Prostate gland (tissue), 2 donors: ENCODE data around the gene OR56A5. TPM values are rescaled to one million over a fixed set of nuclear protein-coding genes. Genes with fewer than 3 reads are reported as not detected.
"Not testable (repeated sequence)": the region's sequence is repeated elsewhere in the genome, so short reads cannot be mapped to it uniquely, and the experiment has no call there.

ENCODE experiments used
- DNase-seq: peaks from one replicate; pipeline ENCODE4 v3.0.0-alpha.2; 2019; ENCODE audit warnings: low spot score
- H3K27ac ChIP-seq, 2 donors: fragments of 200-600 bp; sonication (generic); 2 replicates each; pipeline ENCODE4 v1.5.1; 2017 to 2019
- H3K27me3 ChIP-seq: fragments of 200-600 bp; sonication (generic); replicated peaks from 2 replicates; pipeline ENCODE4 v1.5.1; 2019; ENCODE audit not compliant: insufficient read depth
- H3K36me3 ChIP-seq, 2 donors: fragments of 200-600 bp; sonication (generic); 1 replicate in 1 of 2; 2 replicates in 1 of 2; pipeline versions ENCODE4 v1.5.1 to v1.8.1; 2017 to 2019
- H3K4me1 ChIP-seq: fragments of 200-600 bp; sonication (generic); replicated peaks from 2 replicates; pipeline ENCODE4 v1.5.1; 2019
- H3K4me3 ChIP-seq, 2 donors: fragments of 200-600 bp; sonication (generic); 2 replicates each; pipeline ENCODE4 v1.5.1; 2017 to 2019
- H3K9me3 ChIP-seq: fragments of 200-600 bp; sonication (generic); 2 replicates; pipeline ENCODE4 v1.5.1; 2017
- CTCF ChIP-seq, 4 experiments: fragments of 200-600 bp in 2 of 4; fragments of 450-650 bp in 2 of 4; sonication (generic) in 2 of 4; IDR thresholded peaks; 1 replicate in 3 of 4; 2 replicates in 1 of 4; pipeline ENCODE4 v1.5.1; 2016 to 2019; ENCODE audit warnings: antibody characterized with exemption in 4 of 4, mild to moderate bottlenecking in 2 of 4, moderate library complexity in 2 of 4
- POLR2A ChIP-seq: fragments of 450-650 bp; IDR thresholded peaks from one replicate; pipeline ENCODE4 v1.6.1; 2016; ENCODE audit warnings: antibody characterized with exemption, mild to moderate bottlenecking
- POLR2AphosphoS5 ChIP-seq: sonication (generic); formaldehyde crosslinking; IDR thresholded peaks from one replicate; pipeline ENCODE4 v1.6.1; 2017; ENCODE audit warnings: antibody characterized with exemption
- WGBS: methylation state at CpG from one replicate; pipeline ENCODE4 v1.1.5; 2018; 5-methylcytosine and 5-hydroxymethylcytosine counted together
- intact Hi-C: fragments of 100-400 bp; cut with DNase I; formaldehyde crosslinking; loops from one replicate; pipeline ENCODE4 v1.14.2; 2022
- total RNA-seq, 2 donors: library from RNA; depleted of rRNA; stranded (reverse); fragments of >200 nt; gene quantifications; one replicate each; pipeline ENCODE4 v1.1.0, GENCODE V29; 2016

Gene OR56A5
- total RNA-seq, 2 donors from 2014 or later: not detected

DNA sequence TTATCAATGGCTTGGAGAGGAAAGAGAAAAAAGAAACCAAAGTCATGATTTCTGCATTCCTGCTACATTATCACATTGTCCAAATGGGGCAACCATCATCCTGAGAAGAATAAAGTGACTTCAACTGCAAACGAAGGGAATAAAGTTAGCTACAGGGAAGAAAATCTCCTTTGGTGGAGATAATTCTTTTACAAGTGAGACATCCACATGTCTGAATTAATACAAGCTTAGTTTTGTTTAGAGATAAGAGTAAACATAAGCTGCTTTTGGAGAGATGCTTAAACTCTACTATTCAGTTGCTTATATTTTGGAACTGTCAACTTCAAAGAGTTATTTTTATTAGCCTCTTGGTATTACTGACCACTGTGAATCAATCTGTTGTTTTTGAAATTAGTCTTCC is 18.6 kb upstream of the OR56A5 start, which contains the start of gene OR52L1:
Gene OR52L1 (minus strand): TSS at position 101 of the 400 bp plus-strand sequence. CDS start 55 bp downstream, at position 46.
- Histone ChIP-seq H3K4me3 (no peak within 1 kb of the TSS), H3K36me3 (no peaks in the 10 kb centered on the region), H3K4me1 (no peaks in the 10 kb centered on the region), H3K9me3 (no peaks in the 10 kb centered on the region), H3K27ac (no peak within 1 kb of the TSS), H3K27me3 (no peaks in the 10 kb centered on the region)
- WGBS: 75% methylated on average over 1 of the region's 1 CpG
- no peak for DNase-seq
- no peak for TF ChIP-seq POLR2AphosphoS5
- no peak for TF ChIP-seq POLR2A
- no peak for TF ChIP-seq CTCF (IDR thresholded peaks at IDR 0.05)
- intact Hi-C loops: no loop called here

DNA sequence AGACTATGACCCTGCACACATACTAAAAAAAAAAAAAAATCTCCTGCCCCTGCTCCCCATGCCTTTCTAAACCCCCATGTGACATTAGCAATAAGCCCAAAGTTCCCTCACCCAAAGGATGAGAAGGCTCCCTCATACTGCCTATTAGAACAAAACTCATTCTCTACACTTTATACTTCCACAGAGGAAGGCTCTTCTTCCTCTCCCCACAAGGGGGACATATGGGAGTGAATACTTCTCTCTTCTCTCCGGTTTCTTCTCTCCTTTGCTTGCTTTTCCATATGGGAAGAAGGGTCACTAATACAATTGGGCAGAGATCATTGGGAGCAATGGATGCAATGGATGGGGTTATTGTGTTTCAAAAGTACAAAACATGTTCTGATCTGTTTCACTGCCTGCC is 15.1 kb upstream of the OR56A5 start:
- no peaks in the 10 kb centered on the region for H3K36me3 ChIP-seq
- no peaks in the 10 kb centered on the region for H3K4me1 ChIP-seq
- no peak overlapping the region for H3K27ac ChIP-seq
- DNase-seq: no peak
- H3K9me3 ChIP-seq: no peaks in the 10 kb centered on the region
- no peak for TF ChIP-seq POLR2A
- no peak for TF ChIP-seq CTCF (IDR thresholded peaks at IDR 0.05)
- no peak for TF ChIP-seq POLR2AphosphoS5
- intact Hi-C loops: no loop called here
- no peaks in the 10 kb centered on the region for H3K27me3 ChIP-seq
- no peak overlapping the region for H3K4me3 ChIP-seq
- whole genome bisulfite sequencing: 55% methylated on average over 1 of the region's 1 CpG

- H3K27ac ChIP-seq: no peak overlapping the region
- intact Hi-C loops: no loop called here
- H3K9me3 ChIP-seq: no peaks in the 10 kb centered on the region
- no peaks in the 10 kb centered on the region for H3K27me3 ChIP-seq
- TF ChIP-seq POLR2AphosphoS5 (no peak), POLR2A (no peak), CTCF (IDR thresholded peaks at IDR 0.05) (no peak)
- WGBS: 66% methylated on average over 1 of the region's 1 CpG
- H3K4me1 ChIP-seq: no peaks in the 10 kb centered on the region
- H3K4me3 ChIP-seq: no peak overlapping the region
- no peak for DNase-seq
- no peaks in the 10 kb centered on the region for H3K36me3 ChIP-seq
These were observed 5.2 kb upstream of the OR56A5 start for GRCh38 chr11:5973530-5973929.

- H3K36me3 ChIP-seq: no peaks in the 10 kb centered on the region
- intact Hi-C loops: no loop called here
- H3K9me3 ChIP-seq: no peaks in the 10 kb centered on the region
- no peak overlapping the region for H3K27ac ChIP-seq
- no peaks in the 10 kb centered on the region for H3K4me1 ChIP-seq
- TF ChIP-seq POLR2AphosphoS5 (no peak), POLR2A (no peak), CTCF (IDR thresholded peaks at IDR 0.05) (no peak)
- WGBS: 54% methylated on average over 3 of the region's 3 CpGs
- H3K27me3 ChIP-seq: no peaks in the 10 kb centered on the region
- H3K4me3 ChIP-seq: no peak overlapping the region
- DNase-seq: no peak
These were observed 586 bp downstream of the OR56A5 start for GRCh38 chr11:5967708-5968107.

- H3K27me3 ChIP-seq: no peaks in the 10 kb centered on the region
- H3K4me3 ChIP-seq: no peak overlapping the region
- H3K9me3 ChIP-seq: no peaks in the 10 kb centered on the region
- no peaks in the 10 kb centered on the region for H3K4me1 ChIP-seq
- DNase-seq: no peak
- TF ChIP-seq CTCF (IDR thresholded peaks at IDR 0.05) (no peak), POLR2A (no peak), POLR2AphosphoS5 (no peak)
- intact Hi-C loops: no loop called here
- 77% methylated on average over 2 of the region's 2 CpGs for WGBS
- H3K27ac ChIP-seq: no peak overlapping the region
- H3K36me3 ChIP-seq: no peaks in the 10 kb centered on the region
These were observed 1.3 kb downstream of the OR56A5 start for GRCh38 chr11:5966958-5967357.

DNA sequence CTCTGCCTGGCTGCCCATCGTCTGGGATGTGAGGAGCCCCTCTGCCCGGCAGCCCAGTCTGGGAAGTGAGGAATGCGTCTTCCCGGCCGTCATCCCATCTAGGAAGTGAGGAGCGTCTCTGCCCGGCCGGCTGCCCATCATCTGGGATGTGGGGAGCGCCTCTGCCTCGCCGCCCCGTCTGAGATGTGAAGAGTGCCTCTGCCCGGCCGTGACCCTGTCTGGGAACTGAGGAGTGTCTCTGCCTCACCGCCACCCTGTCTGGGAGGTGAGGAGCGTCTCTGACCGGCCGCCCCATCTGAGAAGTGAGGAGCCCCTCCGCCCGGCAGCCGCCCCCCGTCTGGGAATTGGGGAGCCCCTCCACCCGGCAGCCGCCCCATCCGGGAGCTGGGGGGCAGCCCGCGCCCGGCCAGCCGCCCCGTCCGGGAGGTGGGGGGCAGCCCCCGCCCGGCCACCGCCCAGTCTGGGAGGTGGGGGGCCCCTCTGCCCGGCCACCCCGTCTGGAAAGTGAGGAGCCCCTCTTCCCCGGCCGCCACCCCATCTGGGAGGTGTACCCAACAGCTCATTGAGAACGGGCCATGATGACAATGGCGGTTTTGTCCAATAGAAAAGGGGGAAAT is 7.5 kb downstream of the OR56A5 start:
- WGBS: 91% methylated on average over 31 of the region's 40 CpGs
- H3K4me3 ChIP-seq, H3K36me3 ChIP-seq, intact Hi-C loops, H3K27ac ChIP-seq, H3K4me1 ChIP-seq, H3K9me3 ChIP-seq, H3K27me3 ChIP-seq, DNase-seq: not testable (repeated sequence)
